GM12801 (cell line): Measurements from ENCODE around the gene TBC1D14.

Source experiments
- TF ChIP-seq, protein P1 (sequence below): IDR thresholded peaks from one replicate; pipeline ENCODE4 v1.5.1; 2011; ENCODE audit warnings: control low read depth; ENCODE audit not compliant: insufficient read length; ENCODE audit errors: extremely low read depth

Gene TBC1D14

DNA sequence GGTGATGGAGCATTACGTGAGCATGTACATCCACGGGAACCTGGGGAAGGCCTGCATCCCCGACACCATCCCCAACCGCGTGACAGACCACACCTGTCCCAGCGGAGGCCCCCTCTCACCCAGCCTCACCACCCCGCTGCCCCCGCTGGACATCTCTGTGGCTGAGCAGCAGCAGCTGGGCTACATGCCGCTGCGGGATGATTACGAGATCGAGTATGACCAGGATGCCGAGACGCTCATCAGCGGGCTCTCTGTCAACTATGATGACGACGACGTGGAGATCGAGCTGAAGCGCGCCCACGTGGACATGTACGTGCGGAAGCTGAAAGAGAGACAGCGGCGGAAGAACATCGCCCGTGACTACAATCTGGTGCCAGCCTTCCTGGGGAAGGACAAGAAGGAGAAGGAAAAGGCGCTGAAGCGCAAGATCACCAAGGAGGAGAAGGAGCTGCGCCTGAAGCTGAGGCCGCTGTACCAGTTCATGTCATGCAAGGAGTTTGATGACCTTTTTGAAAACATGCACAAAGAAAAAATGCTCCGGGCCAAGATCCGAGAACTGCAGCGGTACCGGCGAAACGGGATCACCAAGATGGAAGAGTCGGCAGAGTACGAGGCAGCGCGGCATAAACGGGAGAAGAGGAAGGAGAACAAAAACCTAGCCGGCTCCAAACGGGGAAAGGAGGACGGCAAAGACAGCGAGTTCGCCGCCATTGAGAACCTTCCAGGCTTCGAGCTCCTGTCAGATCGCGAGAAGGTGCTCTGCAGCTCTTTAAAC, 144.7 kb downstream of the TBC1D14 start:
- TF ChIP-seq, protein P1, sequence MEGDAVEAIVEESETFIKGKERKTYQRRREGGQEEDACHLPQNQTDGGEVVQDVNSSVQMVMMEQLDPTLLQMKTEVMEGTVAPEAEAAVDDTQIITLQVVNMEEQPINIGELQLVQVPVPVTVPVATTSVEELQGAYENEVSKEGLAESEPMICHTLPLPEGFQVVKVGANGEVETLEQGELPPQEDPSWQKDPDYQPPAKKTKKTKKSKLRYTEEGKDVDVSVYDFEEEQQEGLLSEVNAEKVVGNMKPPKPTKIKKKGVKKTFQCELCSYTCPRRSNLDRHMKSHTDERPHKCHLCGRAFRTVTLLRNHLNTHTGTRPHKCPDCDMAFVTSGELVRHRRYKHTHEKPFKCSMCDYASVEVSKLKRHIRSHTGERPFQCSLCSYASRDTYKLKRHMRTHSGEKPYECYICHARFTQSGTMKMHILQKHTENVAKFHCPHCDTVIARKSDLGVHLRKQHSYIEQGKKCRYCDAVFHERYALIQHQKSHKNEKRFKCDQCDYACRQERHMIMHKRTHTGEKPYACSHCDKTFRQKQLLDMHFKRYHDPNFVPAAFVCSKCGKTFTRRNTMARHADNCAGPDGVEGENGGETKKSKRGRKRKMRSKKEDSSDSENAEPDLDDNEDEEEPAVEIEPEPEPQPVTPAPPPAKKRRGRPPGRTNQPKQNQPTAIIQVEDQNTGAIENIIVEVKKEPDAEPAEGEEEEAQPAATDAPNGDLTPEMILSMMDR, result no peak

DNA sequence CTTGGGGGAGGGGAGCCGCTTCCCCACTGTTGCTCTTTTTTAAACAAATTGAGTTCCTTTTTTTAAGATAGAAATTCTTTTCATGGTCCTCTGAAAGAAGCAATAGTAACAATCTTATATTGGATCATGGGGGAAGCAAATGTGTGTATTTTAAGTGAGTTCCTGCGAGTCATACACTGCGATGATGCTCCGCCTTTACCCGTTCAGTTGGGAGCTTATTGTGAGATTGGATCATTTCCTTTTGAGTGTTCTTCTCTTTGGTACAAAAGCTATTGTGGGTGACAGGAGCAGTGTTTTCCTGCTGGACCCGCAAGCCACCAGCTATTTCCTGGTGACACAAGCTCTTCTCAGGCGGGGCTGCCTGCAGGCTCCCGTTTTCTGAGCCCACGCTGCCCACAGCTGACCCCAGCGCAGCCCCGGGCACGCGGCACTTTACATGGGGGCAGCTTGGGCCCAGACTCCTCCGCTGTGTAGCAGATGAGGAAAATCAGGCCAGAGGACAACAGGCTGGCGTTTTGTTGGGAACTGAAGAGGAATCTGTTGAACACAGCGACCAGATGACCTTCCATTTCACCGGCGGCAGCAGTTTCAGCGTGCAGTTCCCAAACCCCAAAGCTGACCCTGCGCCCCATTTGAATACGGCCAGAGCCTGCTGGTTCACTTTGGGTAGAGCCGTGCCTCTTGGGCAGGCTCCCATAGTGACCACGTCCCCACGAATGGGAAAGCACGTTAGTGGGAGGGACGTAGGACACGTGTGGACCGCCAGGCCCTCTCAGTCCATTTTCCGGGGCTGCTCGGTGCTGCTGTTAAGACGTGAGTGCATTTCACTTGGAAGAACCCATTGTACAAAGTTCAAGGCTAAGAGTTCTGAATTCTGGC, 145.7 kb downstream of the TBC1D14 start:
- TF ChIP-seq, protein P1, result no peak

DNA sequence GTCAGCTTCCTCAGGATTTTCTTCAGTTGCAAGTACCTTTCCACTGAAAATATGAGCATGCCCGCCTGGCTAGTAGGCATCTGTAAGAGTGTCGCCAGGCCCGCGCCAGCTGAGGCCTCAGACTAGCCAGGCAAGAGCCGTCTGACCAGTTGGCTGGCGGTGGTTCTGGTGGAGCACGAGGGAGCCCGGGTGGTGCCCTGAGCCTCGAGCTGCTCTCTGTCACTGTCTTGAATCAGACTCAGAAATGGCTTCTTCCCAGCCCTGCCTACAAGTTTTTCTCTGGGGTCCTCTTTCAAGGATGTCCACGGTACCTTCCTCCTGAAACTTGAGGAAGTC, 146.3 kb downstream of the TBC1D14 start:
- TF ChIP-seq, protein P1, result no peak

DNA sequence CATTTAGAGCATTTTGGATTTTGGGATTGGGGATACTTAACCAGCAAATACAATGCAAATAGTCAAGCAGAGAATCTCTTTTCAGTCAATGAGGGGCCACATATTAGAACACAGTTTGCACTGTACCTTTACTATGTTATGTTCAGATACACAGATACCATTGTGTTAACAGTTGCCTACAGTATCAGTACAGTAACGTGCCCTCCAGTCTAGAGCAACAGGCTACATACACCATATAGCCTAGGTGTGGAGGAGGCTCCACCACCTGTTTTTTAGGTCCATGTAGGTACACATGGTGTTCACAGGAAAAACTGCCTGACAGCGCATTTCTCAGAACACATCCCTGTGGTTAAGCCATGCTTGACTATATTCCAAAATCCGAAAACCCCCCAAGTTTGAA, 149.2 kb downstream of the TBC1D14 start:
- TF ChIP-seq, protein P1, result no peak

DNA sequence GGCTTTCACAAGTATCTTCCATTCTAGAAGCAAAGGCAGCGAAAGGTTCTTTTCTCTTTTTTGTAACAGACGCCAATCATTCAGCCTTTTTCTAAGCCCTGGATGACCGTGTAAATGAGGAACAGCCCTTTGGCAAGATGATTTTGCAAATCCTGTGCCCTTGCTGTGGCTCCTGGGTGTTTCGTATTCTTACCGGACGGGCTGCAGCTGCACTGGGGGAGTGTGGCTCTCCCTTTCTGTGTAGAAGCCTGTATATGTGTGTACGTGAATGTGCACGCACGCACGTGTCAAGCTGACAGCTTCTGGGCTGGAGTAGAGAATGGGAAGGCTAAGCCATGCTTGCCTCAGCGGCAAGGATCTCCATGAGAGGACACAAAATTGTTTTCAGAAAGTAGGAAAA, 150.0 kb downstream of the TBC1D14 start:
- TF ChIP-seq, protein P1, result no peak

DNA sequence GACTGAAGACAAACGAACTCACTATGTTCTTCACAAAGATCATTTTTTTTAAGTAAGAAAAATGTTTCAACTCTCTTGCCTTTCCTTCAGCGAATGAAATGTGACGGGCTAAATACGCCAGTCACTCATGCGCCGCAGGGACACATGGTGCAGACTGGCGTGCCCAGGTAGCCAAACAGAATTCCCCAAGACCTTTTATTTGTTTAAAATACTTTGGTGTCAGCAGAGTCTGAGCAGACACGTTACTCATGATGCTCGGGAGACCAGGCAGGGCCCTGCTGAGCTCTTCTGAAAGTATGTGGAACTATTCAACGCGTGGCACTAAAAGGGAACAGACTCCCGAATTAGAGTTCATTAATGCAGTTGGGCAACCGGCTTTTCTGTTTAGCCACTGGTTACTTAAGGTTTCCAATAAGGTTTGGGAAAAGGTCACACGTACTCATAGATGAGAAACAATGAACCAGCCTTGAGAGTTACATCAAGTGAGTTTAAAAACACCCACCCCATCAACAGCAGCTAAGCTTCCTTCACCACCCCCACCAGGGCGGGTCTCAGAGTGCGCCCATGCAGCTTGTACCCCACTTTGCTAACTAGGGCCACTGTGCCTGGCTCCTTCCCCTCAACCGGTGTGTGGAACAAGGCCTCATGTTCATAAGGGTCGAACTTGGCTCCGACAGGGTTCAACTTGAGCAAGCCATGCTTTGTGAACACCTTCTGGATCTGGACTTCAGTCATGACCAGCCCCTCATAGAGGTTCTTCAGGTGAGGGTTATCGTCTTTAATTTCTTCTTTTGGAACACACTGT, 150.9 kb downstream of the TBC1D14 start:
- TF ChIP-seq, protein P1, result no peak

DNA sequence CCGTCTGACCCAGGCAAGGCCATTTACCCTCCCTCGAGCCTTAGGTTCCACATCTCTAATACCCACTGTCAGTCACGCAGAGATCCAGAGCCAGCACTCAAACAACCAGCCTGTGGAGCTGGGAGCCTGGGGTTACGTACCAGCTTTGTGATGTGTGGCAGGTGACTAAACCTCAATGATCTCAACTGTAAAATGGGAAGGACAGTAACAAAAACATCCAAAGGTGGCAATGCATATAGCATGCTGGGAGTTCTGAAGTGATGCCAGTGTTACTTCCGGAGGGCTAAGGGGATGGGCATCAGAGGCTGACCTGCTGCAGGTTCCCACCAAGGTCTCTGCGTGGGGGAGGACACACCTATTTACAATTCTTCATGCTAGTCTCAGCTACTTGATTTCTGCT, 152.2 kb downstream of the TBC1D14 start:
- TF ChIP-seq, protein P1, result no peak
